ENCODE results near the gene SMYD3. TPM values are rescaled to one million over a fixed set of nuclear protein-coding genes. Genes with fewer than 3 reads are reported as not detected.

The SMYD3 gene
- polyA plus RNA-seq, 2 of the 4 experiments (the other 2 are of a cell fraction), result 18.2 to 35.2 TPM

GRCh38 chr1:246519514-246519913 is 12.4 kb upstream of the SMYD3 start:
- Histone ChIP-seq H3K4me1 (no peaks in the 10 kb centered on the region), H3K27ac (no peak overlapping the region), H3K4me2 (no peak overlapping the region), H3K9me3 (peaks cover 48% of the 10 kb centered on the region), H3K4me3 (no peak overlapping the region)
- TF ChIP-seq GATA3 (IDR thresholded peaks at IDR 0.05; ENCODE audit: borderline replicate concordance) (no peak), RAD21 (conservative IDR thresholded peaks at IDR 0.05 in 1 of 2, IDR thresholded peaks at IDR 0.05 in 1 of 2) (no peak), KDM1A (IDR thresholded peaks at IDR 0.05; ENCODE audit: low read depth) (no peak)
- FAIRE-seq (no peak), DNase-seq (ENCODE audit: low read depth in 1 of 2, low spot score in 1 of 2) (no peak), ATAC-seq (no peak)
- ChIA-PET POLR2A (no interaction called here), CTCF (no interaction called here)
- 100% methylated on average over 1 of the region's 1 CpG for WGBS (ENCODE audit: missing lambda C conversion rate)

- CTCF ChIA-PET, result no interaction called here
- 31% methylated on average over 12 of the region's 17 CpGs for WGBS (ENCODE audit: missing lambda C conversion rate)
- no peak for TF ChIP-seq SREBF2 (IDR thresholded peaks at IDR 0.05)
- TF ChIP-seq ZFP36 (IDR thresholded peaks at IDR 0.05; ENCODE audit: borderline replicate concordance, partially characterized antibody), result no peak
- no peak overlapping the region for H3K4me3 ChIP-seq
- FAIRE-seq (no peak), DNase-seq (ENCODE audit: low read depth in 1 of 2, low spot score in 1 of 2) (no peak), ATAC-seq (no peak)
- no peak overlapping the region for H3K4me2 ChIP-seq
- no peaks in the 10 kb centered on the region for H3K4me1 ChIP-seq
- no peak overlapping the region for H3K27ac ChIP-seq
- peaks cover 56% of the 10 kb centered on the region for H3K9me3 ChIP-seq
- POLR2A ChIA-PET, result no interaction called here
Measured at GRCh38 chr1:246518456-246519205, 11.6 kb upstream of the SMYD3 start.

- no peak for FAIRE-seq
- ChIA-PET POLR2A (no interaction called here), CTCF (no interaction called here)
Measured at GRCh38 chr1:246517391-246517790, 10.3 kb upstream of the SMYD3 start.

GRCh38 chr1:246516126-246516525 is 9.0 kb upstream of the SMYD3 start:
- POLR2A ChIA-PET, result no interaction called here
- DNase-seq (ENCODE audit: low read depth in 1 of 2, low spot score in 1 of 2) (no peak), ATAC-seq (no peak), FAIRE-seq (no peak)
- 84% methylated on average over 4 of the region's 10 CpGs for WGBS (ENCODE audit: missing lambda C conversion rate)
- H3K4me3 ChIP-seq, result no peak overlapping the region
- CTCF ChIA-PET, result no interaction called here
- TF ChIP-seq BCL3 (IDR thresholded peaks at IDR 0.05) (no peak), MAFK (IDR thresholded peaks at IDR 0.05; ENCODE audit: partially characterized antibody) (no peak), HOXB5 (CRISPR knock-in tag; IDR thresholded peaks at IDR 0.05) (no peak), RARB (CRISPR knock-in tag; IDR thresholded peaks at IDR 0.05) (no peak), ESRRA (IDR thresholded peaks at IDR 0.05; ENCODE audit: borderline replicate concordance, low read length) (no peak), EHMT2 (IDR thresholded peaks at IDR 0.05; ENCODE audit: low read depth) (no peak), RNF2 (IDR thresholded peaks at IDR 0.05; ENCODE audit: borderline replicate concordance, low read depth) (no peak), ELK1 (IDR thresholded peaks at IDR 0.05; ENCODE audit: low read depth, low read length) (no peak), REST (IDR thresholded peaks at IDR 0.05) (no peak), ZFP36 (IDR thresholded peaks at IDR 0.05; ENCODE audit: borderline replicate concordance, partially characterized antibody) (no peak), GATA3 (IDR thresholded peaks at IDR 0.05; ENCODE audit: borderline replicate concordance) (no peak), RAD21 (conservative IDR thresholded peaks at IDR 0.05 in 1 of 2, IDR thresholded peaks at IDR 0.05 in 1 of 2) (no peak), PHF8 (IDR thresholded peaks at IDR 0.05; ENCODE audit: borderline replicate concordance, low read depth) (no peak), JUNB (IDR thresholded peaks at IDR 0.05) (no peak), FOSL2 (IDR thresholded peaks at IDR 0.05) (no peak), FOSL2 (CRISPR knock-in tag; IDR thresholded peaks at IDR 0.05) (no peak), HES2 (IDR thresholded peaks at IDR 0.05) (no peak)
- H3K4me2 ChIP-seq, result no peak overlapping the region
- no peaks in the 10 kb centered on the region for H3K4me1 ChIP-seq
- peaks cover 44% of the 10 kb centered on the region for H3K9me3 ChIP-seq
- no peak overlapping the region for H3K27ac ChIP-seq

More at GRCh38 chr1:246517391-246517790, 10.3 kb upstream of the SMYD3 start:
- H3K9me3 ChIP-seq, result peaks cover 51% of the 10 kb centered on the region
- TF ChIP-seq E2F6 (IDR thresholded peaks at IDR 0.05; ENCODE audit: borderline replicate concordance, low read depth), result no peak
- no peak for TF ChIP-seq JUN (IDR thresholded peaks at IDR 0.05)
- ATAC-seq (no peak), DNase-seq (ENCODE audit: low read depth in 1 of 2, low spot score in 1 of 2) (no peak)
- WGBS (ENCODE audit: missing lambda C conversion rate), result 50% methylated on average over 5 of the region's 7 CpGs
- H3K4me1 ChIP-seq, result no peaks in the 10 kb centered on the region
- no peak overlapping the region for H3K27ac ChIP-seq
- no peak overlapping the region for H3K4me2 ChIP-seq
- H3K4me3 ChIP-seq, result no peak overlapping the region
